HG02759 (cell line): ENCODE data around the gene MS4A13.
A peak's percentile ranks its signal among the peaks of the same experiment; 100 is the strongest.
"Not testable (repeated sequence)": the region's sequence is repeated elsewhere in the genome, so short reads cannot be mapped to it uniquely, and the experiment has no call there.

Experiments used
- ATAC-seq: cut with Tn5 transposase; IDR thresholded peaks from one replicate; pipeline ENCODE4 v1.9.1; 2021; ENCODE audit warnings: mild to moderate bottlenecking, moderate library complexity; ENCODE audit not compliant: unreplicated experiment

MS4A13 gene

GRCh38 chr11:60528934-60529333 is 13.7 kb downstream of the MS4A13 start:
- ATAC-seq = peak; percentile 67

DNA sequence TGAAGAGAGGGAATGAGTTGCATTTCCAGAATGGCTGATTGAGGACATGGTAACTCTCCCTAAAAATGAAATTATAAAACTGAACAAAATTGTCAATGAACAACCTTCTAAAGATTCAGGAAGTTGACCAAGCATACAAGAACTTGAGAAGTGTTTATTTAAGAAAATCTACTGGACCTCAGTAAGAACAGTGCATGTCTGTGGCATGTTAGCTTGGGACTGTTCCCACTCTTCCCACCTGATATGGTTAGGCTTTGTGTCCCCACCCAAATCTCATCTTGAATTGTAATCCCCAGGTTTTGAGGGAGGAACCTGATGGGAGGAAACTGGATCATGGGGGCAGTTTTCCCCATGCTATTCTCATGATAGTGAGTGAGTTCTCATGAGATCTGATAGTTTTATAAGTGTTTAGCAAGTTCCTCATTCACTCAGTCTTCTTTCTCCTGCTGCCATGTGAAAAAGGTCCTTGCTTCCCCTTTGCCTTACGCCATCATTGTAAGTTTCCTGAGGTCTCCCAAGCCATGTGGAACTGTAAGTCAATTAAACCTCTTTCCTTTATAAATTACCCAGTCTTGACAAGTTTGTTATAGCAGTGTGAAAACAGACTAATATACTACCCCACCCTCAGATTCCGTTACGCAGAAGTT is 15.4 kb downstream of the MS4A13 start:
- no peak for ATAC-seq

GRCh38 chr11:60532383-60532782 is 17.2 kb downstream of the MS4A13 start:
- ATAC-seq = not testable (repeated sequence)

GRCh38 chr11:60538627-60539026 is 23.4 kb downstream of the MS4A13 start:
- ATAC-seq = not testable (repeated sequence)

GRCh38 chr11:60544077-60544476 is 28.9 kb downstream of the MS4A13 start:
- no peak for ATAC-seq

DNA sequence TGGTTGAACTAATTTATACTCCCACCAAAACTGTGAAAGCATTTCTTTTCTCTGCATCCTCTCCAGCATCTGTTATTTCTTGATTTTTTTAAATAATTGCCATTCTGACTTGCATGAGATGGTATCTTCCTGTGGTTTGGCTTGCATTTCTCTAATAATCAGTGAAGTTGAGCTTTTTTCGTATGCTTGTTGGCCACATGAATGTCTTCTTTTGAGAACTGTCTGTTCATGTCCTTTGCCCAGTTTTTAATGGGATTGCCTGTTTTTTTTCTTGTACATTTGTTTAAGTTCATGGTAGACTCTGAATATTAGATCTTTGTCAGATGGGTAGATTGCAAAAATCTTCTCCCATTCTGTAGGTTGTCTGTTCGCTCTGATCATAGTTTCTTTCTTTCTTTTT is 46.1 kb downstream of the MS4A13 start:
- ATAC-seq = no peak

- peak; percentile 62 for ATAC-seq
Observed at GRCh38 chr11:60563553-60564235, 48.5 kb downstream of the MS4A13 start.

- ATAC-seq = no peak
Observed at GRCh38 chr11:60566776-60567175, 51.6 kb downstream of the MS4A13 start.

- peak; percentile 77 for ATAC-seq
Observed at GRCh38 chr11:60570970-60571369, 55.8 kb downstream of the MS4A13 start.

GRCh38 chr11:60589611-60590010 is 74.4 kb downstream of the MS4A13 start:
- ATAC-seq = no peak
